Activated CD8-positive, alpha-beta memory T cell treated with anti-CD3 and anti-CD28 coated beads, Interleukin-2, amount 50 U/mL, for 48 hours (primary cell): Measurements from ENCODE around the gene DLG4.

Source experiments
- DNase-seq: peaks from one replicate; pipeline ENCODE4 v3.0.0-alpha.2; 2020

DLG4 gene

DNA sequence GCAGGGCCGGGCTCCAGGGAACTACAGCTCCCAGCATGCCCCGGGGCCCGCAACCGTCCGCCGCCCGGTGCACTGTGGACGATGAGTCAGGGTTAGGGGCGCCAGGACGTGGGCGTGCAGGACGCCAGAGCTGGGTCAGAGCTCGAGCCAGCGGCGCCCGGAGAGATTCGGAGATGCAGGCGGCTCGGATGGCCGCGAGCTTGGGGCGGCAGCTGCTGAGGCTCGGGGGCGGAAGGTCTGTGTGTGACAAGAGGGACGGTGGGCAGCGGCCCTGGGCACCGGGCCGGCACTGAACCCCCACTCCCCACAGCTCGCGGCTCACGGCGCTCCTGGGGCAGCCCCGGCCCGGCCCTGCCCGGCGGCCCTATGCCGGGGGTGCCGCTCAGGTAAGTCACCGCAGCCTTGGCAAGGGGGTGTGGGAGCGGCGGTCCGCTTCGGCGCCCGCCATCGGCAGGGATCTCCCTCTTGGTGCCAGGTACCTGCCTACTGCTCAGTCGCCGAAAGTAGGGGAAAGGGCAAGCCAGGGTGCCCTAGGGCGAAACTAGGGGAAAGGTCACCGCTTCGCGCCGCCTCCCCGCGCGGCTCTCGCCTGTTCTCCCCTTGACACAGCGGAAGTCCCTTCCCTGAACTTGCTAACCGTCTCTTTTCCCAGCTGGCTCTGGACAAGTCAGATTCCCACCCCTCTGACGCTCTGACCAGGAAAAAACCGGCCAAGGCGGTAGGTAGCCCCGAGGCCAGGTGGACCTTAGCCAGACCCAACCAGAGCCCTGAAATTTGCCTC is at the start of gene DLG4, which contains the start of gene ACADVL:
Gene DLG4, minus strand, starts transcription at position 25 of the 781 bp plus-strand sequence.
Gene ACADVL, plus strand, starts transcription at position 127 of the 781 bp plus-strand sequence. Its CDS starts 47 bp downstream, at position 174.
- DNase-seq: peak; percentile 93

DNA sequence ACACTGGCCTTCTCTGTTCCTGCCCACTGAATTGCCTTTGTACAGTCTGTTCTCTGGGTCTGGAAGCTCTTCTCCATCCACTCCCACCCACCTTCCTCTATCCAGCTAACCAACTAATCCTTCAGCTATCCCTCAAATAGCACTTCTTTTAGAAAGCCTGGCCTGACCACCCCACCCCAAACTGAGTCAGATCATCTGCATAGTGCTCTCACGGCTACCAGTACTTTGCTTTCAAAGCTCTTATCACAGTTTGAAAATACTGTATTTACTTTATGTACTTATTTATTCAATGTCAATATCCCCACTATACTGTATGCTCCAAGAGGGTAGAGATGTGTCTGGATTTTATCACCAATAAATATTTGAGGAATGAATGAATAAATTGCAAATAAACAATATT is 47.1 kb upstream of the DLG4 start:
- no peak for DNase-seq

DNA sequence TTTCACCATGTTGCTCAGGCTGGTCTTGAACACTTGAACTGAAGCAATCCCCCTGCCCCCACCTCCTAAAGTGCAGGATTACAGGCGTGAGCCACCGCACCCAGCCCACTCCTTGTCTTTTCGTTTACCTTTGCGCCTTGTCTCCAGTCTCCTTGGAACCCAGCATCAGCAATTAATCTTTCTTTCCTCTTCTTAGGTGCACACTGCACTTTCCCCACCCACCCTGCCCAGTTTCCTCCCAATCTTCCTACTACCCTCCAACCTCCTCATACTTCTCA is 44.1 kb upstream of the DLG4 start:
- no peak for DNase-seq

DNA sequence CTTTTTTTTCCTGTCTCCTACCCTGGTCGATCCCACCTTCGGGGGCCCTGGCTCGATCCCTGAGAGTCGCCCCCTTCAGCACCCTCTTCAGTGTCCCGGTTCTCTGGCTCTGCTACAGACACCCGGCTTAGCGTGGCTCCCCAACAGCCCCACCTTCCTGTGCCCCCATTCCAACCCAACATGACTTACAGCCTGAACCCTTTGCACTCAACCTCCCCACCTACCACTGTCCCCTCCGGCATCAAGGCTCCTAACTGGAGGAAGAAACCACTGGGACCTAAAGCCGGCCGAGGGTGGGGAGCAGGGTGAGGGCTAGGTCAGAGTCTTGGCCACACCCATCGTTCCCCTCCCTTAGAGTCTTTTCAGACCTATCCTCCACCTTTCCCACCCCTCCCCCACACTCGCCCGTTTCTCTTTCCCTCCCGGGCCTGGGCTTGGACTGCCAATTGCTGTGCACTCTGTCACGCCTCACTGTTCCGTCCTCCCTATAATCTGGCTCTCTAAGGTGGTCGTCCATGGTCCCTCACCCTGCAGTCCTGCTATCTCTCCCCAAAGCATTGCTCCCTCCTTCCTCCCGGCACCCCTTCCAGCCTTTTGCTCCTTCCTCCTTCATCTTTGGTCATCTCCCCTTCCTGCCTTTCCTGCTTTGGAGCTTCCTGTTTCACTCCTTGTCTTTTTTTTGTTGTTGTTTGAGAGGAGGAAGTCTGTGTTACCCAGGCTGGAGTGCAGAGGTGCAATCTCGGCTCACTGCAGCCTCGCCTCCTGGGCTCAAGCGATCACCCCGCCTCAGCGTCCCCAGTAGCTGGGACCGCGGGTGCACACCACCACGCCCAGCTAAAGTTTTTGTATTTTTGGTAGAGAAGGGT is 43.5 kb upstream of the DLG4 start:
- DNase-seq: no peak

DNA sequence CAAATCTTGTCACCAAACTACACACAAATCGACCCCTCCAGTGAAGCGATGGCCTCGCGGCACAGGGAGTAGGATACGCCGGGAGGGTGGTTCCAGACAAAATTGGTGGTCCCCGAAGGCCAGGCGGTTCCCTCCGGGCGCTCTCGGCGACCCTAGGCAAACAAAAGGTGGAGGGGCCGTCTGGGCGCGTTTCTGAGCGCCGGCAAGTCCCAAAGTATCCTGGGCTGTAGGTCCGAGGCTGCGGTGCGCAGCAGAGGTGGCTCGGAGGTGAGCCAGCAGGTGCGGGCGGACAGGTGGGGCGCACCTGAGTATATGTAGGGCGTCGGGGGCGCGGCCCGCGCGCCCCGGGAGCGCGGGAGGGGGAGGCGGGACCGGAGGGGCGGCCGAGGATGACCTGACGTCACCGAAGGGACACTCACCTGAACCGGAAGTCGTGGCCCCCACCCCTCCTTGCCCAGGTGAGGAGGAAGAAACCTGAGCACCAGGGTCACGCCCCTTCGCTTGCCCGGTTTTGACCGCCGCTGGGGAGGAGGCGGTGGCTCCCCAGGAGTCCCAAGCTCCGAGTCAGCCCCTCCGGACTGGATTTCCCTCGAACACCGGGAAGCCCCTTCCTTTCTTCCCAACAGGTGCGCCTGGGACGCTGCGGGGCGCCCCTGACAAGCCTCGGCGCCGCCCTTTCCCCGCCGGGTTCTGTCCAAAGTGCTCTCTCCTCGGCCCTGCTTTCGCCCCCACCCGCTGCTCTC is 42.7 kb upstream of the DLG4 start, which contains the start of gene CLDN7:
Gene CLDN7, minus strand, starts transcription at position 287 of the 743 bp plus-strand sequence. CDS start 435 bp downstream, outside the sequence.
- no peak for DNase-seq

- DNase-seq: peak; percentile 68
Observed at GRCh38 chr17:7261379-7262191, 41.9 kb upstream of the DLG4 start.

- DNase-seq: peak; percentile 72
Observed at GRCh38 chr17:7260651-7261378, 41.2 kb upstream of the DLG4 start.

- DNase-seq: no peak
Observed at GRCh38 chr17:7260151-7260550, 40.5 kb upstream of the DLG4 start.

DNA sequence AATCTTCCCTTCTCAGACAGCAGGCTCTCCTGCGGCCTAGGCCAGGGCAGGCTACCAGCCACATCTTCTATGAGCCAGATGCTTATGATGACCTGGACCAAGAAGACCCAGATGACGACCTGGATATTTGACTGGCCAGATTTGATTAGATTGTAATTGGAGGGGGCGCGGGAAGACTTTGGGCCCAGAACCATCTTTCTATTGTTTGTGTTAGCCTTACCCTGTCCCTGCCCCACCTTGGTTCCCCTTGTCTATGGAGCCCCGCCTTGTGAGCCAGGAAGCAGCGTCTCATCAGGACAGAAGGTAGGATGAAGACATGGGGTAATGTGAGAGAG is 39.9 kb upstream of the DLG4 start:
- DNase-seq: no peak

- DNase-seq: no peak
Observed at GRCh38 chr17:7258731-7259554, 39.3 kb upstream of the DLG4 start.

GRCh38 chr17:7256766-7257456 is 37.3 kb upstream of the DLG4 start:
- DNase-seq: no peak

DNA sequence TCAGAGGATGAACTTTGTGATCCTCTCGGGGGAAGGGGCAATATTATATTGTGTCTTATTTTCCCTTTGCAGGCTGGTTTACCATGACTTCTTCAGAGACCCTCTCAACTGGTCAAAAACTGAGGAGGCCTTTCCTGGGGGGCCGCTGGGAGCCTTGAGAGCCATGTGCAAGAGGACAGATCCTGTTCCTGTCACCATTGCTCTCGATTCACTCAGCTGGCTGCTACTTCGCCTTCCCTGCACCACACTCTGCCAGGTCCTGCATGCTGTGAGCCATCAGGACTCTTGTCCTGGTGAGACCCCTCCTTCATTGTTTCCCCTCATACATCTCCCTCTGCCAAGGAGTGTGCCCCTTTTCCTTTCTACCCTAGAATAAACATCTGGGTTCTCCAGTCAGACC is 34.9 kb upstream of the DLG4 start:
- no peak for DNase-seq

DNA sequence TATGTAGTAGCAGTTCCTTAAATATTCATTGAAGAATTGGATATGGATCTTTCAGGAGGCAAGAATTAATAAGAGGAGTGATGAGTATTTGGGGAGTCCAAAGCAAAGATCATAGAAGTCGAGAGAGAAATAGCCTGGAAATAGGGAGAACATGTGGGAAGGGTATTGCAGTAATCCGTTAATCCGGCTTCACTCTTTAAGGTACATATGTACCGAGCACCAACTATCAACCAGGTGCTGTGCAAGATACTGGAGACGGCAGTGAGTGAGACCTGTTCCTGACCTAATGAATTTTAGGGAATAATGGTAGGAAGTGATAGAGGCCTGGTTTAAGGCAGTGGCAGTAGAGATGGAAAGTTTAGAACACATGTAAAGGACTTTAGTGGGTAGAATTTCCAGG is 33.4 kb upstream of the DLG4 start:
- no peak for DNase-seq

- peak; percentile 95 for DNase-seq
Observed at GRCh38 chr17:7252176-7253043, 32.8 kb upstream of the DLG4 start, which contains the start of gene ELP5. Gene ELP5 (plus strand): TSS chr17:7252215. CDS start chr17:7252551, 336 bp downstream.

DNA sequence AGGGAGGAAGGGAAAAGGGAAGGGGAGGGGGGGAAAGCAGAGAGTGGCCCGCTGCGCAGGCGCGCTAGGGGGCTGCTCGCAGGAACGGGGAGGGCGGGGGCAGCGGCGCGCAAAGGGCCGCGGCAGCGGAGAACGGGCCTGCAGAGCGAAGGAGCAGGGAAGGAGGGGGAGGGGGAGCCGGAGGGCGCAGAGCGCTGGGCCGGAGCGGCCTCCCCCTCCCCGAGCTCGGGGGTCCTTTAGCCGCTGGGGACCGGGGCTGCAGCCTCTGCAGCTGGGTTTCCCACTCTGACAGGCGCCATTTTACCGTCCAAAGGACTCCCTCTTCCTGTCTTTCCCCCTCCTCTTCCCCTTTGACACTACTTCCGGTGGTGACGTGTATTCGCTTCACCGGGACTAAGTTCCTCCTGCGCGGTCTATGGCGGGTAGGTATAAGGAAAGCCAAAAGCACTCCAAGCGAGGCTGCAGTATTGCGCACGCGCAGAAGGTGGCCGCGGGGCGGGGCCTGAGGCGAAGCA is 32.1 kb upstream of the DLG4 start, which contains the start of gene CTDNEP1:
Gene CTDNEP1, minus strand, starts transcription at position 74 of the 515 bp plus-strand sequence. CDS start 438 bp downstream, outside the sequence.
- DNase-seq: peak; percentile 100

GRCh38 chr17:7250695-7251627 is 31.3 kb upstream of the DLG4 start:
- DNase-seq: no peak

GRCh38 chr17:7249830-7250229 is 30.2 kb upstream of the DLG4 start:
- no peak for DNase-seq
